ENCODE measurements around the gene ALAS1. TPM values are rescaled to one million over a fixed set of nuclear protein-coding genes. Genes with fewer than 3 reads are reported as not detected.

Gene ALAS1
- total RNA-seq, 2 donors from 2014 or later: 28.4 to 33.3 TPM

DNA sequence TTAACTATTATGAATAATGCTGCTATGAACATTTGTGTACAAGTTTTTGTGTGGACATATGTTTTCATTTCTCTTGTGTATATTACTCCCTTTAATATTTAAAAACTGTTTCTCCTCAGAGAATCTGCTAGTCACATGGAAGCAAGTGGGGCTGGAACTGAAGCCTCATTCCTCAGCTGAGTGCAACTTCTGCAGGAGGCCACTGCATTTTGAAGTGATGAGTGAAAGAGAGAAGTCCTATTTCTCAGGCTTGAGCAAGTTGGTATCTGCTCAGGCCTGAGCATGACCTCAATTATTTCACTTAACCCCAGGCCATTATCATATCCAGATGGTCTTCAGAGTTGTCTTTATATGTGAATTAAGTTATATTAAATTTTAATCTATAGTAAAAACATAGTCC is 15.9 kb downstream of the ALAS1 start:
- peaks cover 8 to 15% of the 10 kb centered on the region in 2 donors for H3K4me1 ChIP-seq (ENCODE audit: control insufficient read depth in 1 of 2, low read depth in 2 of 2)
- ATAC-seq (ENCODE audit: insufficient number of reproducible peaks, low FRiP score, low read depth) (no peak), DNase-seq (ENCODE audit: low spot score) (no peak)
- no peaks in the 10 kb centered on the region for H3K9me3 ChIP-seq
- H3K27me3 ChIP-seq (replicated peaks; ENCODE audit: insufficient read depth): no peaks in the 10 kb centered on the region
- no peak overlapping the region for H3K4me3 ChIP-seq
- H3K36me3 ChIP-seq: peaks cover 60% of the 10 kb centered on the region
- H3K27ac ChIP-seq: no peak overlapping the region
- TF ChIP-seq, protein P1, sequence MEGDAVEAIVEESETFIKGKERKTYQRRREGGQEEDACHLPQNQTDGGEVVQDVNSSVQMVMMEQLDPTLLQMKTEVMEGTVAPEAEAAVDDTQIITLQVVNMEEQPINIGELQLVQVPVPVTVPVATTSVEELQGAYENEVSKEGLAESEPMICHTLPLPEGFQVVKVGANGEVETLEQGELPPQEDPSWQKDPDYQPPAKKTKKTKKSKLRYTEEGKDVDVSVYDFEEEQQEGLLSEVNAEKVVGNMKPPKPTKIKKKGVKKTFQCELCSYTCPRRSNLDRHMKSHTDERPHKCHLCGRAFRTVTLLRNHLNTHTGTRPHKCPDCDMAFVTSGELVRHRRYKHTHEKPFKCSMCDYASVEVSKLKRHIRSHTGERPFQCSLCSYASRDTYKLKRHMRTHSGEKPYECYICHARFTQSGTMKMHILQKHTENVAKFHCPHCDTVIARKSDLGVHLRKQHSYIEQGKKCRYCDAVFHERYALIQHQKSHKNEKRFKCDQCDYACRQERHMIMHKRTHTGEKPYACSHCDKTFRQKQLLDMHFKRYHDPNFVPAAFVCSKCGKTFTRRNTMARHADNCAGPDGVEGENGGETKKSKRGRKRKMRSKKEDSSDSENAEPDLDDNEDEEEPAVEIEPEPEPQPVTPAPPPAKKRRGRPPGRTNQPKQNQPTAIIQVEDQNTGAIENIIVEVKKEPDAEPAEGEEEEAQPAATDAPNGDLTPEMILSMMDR (IDR thresholded peaks at IDR 0.05): no peak

- no peaks in the 10 kb centered on the region for H3K9me3 ChIP-seq
Measured at GRCh38 chr3:52215351-52215750, 17.4 kb downstream of the ALAS1 start.

GRCh38 chr3:52216585-52217408 is 18.8 kb downstream of the ALAS1 start:
- H3K4me3 ChIP-seq: no peak overlapping the region
- TF ChIP-seq, protein P1 (IDR thresholded peaks at IDR 0.05): no peak
- H3K27ac ChIP-seq: no peak overlapping the region

More at GRCh38 chr3:52215351-52215750, 17.4 kb downstream of the ALAS1 start:
- Histone ChIP-seq H3K27me3 (replicated peaks; ENCODE audit: insufficient read depth) (no peaks in the 10 kb centered on the region), H3K36me3 (peaks cover 46% of the 10 kb centered on the region), H3K27ac (no peak overlapping the region), H3K4me3 (no peak overlapping the region), H3K4me1 (ENCODE audit: control insufficient read depth in 1 of 2, low read depth in 2 of 2) (peaks cover 8 to 15% of the 10 kb centered on the region in 2 donors)
- DNase-seq (ENCODE audit: low spot score) (no peak), ATAC-seq (ENCODE audit: insufficient number of reproducible peaks, low FRiP score, low read depth) (no peak)
- TF ChIP-seq, protein P1 (IDR thresholded peaks at IDR 0.05): no peak

DNA sequence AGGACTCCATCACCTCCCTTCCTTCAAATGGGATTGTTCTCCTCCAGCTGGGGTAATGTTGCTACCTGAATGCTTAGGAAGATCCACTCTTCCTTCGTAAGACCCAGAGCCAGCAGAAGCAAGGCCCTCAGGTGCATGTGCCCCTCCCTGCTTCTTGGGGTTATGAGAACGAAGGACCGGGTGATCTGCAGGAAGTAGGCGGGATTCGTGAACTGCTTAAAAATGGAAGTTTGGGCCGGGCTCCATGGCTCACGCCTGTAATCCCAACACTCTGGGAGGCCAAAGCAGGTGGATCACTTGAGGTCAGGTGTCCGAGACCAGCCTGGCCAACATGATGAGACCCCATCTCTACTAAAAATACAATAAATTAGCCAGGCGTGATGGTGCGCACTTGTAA is 19.4 kb downstream of the ALAS1 start:
- Histone ChIP-seq H3K4me3 (no peak overlapping the region), H3K4me1 (ENCODE audit: control insufficient read depth in 1 of 2, low read depth in 2 of 2) (peaks cover 8 to 15% of the 10 kb centered on the region in 2 donors), H3K9me3 (no peaks in the 10 kb centered on the region), H3K27ac (no peak overlapping the region), H3K36me3 (peaks cover 28% of the 10 kb centered on the region), H3K27me3 (replicated peaks; ENCODE audit: insufficient read depth) (no peaks in the 10 kb centered on the region)
- DNase-seq (ENCODE audit: low spot score) (no peak), ATAC-seq (ENCODE audit: insufficient number of reproducible peaks, low FRiP score, low read depth) (no peak)
- TF ChIP-seq, protein P1 (IDR thresholded peaks at IDR 0.05): no peak

More at GRCh38 chr3:52216585-52217408, 18.8 kb downstream of the ALAS1 start:
- ATAC-seq (ENCODE audit: insufficient number of reproducible peaks, low FRiP score, low read depth) (peak; percentile 67), DNase-seq (ENCODE audit: low spot score) (no peak)
- peaks cover 33% of the 10 kb centered on the region for H3K36me3 ChIP-seq
- no peaks in the 10 kb centered on the region for H3K9me3 ChIP-seq
- H3K27me3 ChIP-seq (replicated peaks; ENCODE audit: insufficient read depth): no peaks in the 10 kb centered on the region
- peaks cover 8 to 15% of the 10 kb centered on the region in 2 donors for H3K4me1 ChIP-seq (ENCODE audit: control insufficient read depth in 1 of 2, low read depth in 2 of 2)

DNA sequence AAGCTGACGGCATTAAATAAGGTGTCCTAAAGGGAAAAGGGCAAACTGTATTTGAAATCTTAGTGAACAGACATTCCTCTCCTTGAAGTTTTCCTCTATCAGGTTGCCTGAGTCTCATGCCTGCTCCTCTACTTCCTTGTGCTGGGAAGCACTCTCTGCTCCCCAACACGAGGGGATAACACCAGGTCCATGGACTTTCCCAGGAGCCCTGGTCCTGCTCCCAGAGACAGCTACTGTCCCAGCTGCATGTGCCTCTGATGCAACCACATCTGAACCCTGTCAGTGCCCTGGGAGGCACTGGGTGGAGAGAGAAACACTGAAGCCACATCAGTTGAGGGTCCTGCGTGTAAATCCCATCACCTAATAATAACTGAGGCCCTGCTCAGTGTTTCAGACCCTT is 20.1 kb downstream of the ALAS1 start:
- DNase-seq (ENCODE audit: low spot score): no peak
- H3K4me1 ChIP-seq (ENCODE audit: control insufficient read depth in 1 of 2, low read depth in 2 of 2): peaks cover 8 to 15% of the 10 kb centered on the region in 2 donors

More for the DNA sequence above, 20.1 kb downstream of the ALAS1 start:
- H3K9me3 ChIP-seq: no peaks in the 10 kb centered on the region
- TF ChIP-seq, protein P1 (IDR thresholded peaks at IDR 0.05): no peak
- no peaks in the 10 kb centered on the region for H3K27me3 ChIP-seq (replicated peaks; ENCODE audit: insufficient read depth)
- H3K36me3 ChIP-seq: peaks cover 22% of the 10 kb centered on the region
- H3K4me3 ChIP-seq: no peak overlapping the region
- no peak for ATAC-seq (ENCODE audit: insufficient number of reproducible peaks, low FRiP score, low read depth)
- no peak overlapping the region for H3K27ac ChIP-seq

Data from thoracic aorta (tissue), 2 donors.